HG02763 (cell line): ENCODE data around the gene TTC1.

Source experiments
- ATAC-seq: cut with Tn5 transposase; IDR thresholded peaks from one replicate; pipeline ENCODE4 v1.9.1; 2021; ENCODE audit warnings: mild to moderate bottlenecking, moderate library complexity; ENCODE audit not compliant: unreplicated experiment

The TTC1 gene

DNA sequence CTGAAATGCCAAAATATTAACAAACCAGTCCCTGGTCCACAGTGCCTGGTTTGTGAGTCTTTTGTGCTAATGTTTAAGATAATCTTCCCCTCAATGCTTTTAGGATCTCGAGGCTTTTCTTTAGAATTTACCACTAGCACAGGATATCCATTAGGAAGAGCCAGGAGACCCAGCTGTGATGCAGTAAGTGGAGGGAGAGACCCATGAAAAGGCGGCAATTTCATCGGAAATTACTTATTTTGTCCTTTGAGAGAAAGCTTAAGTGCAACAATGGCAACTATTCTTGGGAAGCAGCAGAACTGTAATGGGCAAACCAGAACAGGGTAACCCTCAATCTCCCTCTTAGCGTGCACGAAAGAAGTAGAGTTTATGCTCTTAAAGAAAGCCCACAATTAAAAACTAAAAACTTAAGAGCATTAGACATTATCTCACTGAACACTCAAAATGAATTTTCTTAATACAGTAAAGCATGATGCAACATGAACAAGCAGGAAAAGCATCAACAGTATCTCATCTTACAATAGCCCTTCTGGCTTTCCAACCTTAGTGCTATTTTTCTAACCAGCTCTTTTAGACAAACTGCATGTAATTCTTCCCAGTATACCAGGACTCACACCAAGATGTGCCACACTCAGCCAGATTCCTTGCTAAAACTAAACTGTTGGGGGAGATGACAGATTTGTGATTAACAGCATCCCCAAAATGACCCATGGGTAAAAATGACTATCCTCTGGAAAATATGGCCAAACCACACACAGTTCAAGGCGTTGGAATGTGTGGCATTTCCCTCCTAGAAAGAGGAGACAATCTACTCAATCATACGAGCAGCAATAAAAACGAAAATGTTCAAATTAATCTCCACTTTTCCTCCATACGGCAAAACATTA, 73.9 kb downstream of the TTC1 start:
- ATAC-seq = no peak

DNA sequence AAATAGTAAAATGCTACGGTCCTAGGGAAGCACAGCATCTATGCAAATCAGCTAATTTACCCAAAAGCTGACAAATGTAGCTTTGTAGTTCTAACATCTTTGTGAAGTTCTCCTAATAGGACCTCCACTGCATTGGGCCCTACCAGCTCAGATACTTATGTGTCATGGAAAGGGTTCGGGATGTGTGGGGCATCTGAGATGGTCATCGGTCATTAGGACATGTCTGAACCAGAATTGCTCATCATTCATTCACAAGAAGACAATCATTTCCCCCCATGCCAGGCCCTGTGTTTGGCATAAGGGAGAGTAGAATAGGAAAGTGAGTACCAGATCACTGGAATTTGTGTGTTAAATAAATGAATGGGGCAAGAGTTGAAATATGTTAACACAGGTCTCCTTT, 74.6 kb downstream of the TTC1 start:
- no peak for ATAC-seq

DNA sequence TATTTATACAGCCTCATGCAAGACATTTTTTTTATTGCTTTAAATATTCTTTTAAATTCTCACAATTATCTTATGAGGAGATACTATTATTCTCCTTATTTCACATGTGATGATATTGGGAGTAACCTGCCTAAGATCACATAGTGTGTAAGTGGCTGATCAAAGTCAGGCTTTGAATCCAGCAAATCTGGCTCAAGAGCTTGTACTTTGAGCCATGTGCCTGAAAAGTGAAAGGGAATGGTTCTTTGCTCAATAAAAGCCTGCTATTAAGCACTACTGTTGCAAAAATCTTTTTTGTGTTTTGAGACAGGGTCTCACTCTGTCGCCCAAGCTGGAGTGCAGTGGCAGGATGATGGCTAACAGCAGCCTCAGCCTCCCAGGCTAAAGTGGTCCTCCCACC, 75.2 kb downstream of the TTC1 start:
- no peak for ATAC-seq

DNA sequence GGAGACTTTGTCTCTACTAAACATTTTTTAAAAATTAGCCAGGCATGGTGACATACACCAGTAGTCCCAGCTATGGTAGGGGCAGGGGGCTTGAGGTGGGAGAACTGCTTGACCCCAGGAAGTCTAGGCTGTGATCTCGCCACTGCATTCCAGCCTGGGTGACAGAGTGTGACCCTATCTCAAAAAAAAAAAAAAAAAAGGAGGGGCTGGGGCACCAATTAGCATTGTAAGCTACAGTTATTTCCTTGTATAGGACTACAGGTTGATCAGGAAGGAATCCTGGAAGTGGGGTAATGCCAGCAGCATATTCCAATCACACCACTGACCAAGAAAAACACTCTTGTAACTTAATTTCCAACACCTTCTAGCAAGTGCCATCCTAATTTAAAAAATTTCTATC, 78.3 kb downstream of the TTC1 start:
- ATAC-seq = no peak

DNA sequence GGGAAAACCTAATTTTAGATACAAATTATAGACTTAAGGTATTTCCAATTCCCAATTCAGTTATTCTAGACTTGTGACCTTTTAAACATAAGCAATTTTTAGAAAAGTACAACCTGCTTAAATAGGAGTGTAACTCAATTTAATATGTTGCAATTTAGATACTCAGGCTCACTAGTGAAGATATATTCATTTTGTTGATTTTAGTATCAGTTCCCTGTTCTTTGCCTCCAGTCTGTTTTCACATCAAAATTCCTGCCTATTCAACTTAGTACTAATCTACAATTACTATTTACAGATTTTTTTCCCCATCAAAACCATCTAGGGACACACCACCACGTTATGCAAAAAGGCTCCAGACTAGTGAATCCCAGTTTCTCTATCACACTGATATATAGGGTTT, 79.9 kb downstream of the TTC1 start:
- ATAC-seq = no peak

DNA sequence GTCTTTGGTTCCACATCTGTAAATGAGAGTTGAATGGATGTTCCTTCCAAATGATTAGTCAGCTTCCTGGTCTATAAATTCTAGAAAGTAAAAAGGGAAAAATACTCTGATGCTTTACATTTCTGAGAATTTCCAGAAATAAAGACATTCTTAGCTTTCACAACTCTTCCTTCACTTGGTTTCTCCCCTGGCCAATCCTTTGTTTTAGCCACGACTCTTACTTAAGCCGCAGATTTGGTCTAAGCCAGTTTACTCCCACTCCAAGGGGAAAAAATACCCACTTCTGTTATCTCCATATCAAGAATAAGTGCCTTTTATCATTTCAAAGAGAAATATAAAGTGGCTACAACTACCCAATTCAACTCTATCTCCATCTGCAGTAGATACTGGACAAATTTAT, 80.6 kb downstream of the TTC1 start:
- no peak for ATAC-seq

DNA sequence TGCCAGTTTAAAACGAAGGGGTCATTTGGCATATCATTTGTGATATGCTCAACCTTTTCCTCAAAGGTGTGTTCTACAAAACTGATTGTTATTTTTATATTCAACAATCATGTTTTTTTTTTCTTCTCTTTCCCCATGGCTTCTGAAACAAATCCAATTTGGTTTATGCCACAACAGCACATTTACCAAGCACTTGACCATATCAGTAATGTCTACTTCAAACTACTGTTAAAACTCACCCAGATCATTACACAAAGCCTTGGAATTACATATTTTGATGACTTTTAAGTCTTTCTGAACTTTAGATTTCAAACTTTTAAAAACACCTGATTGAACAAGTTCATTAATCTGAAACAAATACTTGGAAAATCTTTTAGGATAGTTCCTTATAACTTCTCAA, 81.1 kb downstream of the TTC1 start:
- ATAC-seq = no peak

DNA sequence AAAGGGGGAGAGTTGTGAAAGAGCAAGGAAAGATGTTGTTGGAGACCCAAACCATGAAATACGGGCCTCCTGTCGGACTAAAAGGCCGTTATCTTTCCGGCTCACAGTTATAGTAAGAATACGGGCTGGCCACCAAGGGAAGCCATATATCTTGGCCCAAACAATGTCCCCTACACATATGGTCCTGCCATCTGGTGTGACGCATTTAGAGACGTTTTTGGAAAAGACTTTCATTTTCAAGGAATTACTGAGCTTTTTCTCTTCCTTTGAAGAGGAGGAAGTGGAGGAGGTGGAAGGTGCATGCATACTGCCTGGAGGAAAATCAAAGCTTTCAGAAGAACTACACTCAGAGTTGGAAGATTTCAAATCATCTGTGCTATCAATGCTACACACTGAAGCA, 83.6 kb downstream of the TTC1 start:
- no peak for ATAC-seq

DNA sequence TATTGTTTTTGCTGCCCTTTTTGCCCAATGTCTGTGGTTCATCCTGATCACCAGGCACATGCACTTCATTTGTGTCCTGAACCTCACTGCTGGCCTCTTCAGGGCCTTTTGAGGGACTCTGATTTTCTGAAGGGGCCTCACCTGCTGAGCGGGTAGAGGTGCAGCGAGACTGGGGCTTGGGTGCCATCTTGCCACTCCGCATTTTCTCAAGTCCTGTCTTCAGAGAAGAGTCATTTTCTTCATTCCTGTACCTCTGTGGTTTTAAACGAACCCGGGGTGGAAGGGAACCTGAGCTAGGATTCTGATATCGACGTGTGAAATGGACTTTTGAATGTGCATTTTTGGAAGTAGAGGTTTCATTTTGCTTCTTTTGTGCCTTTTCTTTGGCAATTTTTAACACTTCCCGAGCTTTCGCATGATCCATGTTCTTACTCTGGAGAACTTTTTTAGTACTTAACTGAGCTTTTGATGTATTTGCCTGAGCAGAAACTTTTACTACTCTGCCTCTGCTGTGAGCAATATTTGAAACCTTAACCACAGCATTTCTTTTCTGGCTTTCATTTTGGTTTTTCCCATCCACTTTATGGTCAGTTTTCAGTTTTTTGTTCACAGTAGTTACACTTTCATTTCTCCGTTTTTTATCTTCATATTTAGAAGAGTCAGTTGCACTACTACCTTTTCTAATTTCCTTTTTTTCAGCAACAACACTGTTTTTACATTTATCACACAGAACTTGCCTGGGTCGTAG, 84.2 kb downstream of the TTC1 start:
- ATAC-seq = peak; percentile 74

DNA sequence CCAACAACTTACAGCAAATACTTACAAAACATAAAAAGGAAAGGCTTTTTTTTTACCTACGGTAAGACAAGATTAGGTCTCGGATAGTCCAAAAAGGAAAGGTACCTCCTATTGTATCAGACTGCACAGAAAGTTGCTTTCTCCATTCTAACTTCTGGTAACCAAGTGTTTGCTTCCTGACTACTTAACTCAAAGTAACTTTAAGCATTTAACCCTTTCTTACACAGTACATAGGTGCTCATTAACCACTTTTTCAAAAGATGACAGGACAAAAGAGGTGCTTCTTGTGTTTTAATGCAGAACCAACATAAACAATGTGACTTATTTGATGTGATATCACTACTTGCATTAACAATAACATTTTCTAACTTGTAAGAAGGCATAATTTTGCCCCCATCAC, 87.2 kb downstream of the TTC1 start:
- no peak for ATAC-seq

DNA sequence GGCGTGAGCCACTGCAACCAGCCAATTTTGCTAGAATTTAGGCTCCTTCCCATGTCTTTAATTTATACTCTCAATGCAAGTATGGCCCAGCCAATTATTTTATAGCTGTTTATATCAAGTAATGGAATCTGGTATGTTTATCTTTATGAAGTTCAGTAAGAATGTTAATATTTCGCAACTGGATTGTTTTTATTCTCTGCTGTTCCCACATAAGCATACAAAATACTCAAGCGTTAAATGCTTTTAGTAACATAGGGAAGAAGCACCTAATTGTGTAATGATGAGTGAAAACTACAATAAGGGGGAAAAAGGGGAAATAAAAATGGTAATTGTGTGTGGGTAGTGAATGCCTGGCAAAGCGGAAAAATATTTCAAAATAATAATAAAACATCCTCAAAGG, 89.1 kb downstream of the TTC1 start:
- no peak for ATAC-seq

DNA sequence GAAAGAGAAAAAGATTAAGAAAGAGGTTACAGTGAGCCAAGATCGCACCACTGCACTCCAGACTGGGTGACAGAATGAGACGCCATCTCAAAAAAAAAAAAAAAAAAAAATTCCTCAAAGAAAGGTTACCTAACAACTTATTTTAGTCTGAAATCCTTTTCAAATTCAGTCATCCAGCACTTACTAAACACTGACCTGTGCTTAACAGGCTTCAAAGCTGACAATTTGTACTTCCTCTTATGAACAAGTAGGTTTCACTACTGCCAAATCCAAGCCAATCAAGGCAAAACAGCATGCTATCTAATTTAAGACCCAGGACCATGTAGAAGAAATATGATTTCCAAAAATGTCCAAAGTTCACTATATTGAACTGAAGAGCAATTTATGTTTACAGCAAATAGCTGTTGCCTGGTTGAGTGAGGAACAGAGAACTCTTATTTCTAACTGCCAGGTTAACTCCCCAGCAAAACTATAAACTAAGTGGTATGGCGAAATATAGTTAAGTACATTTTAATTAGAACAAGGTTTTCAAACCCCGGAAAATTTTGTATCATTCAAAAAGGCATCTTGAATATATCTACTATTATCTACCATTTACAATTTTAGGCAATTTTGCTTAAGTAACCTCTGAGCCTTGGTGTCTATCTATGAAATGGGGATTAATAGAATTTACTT, 96.9 kb downstream of the TTC1 start:
- ATAC-seq = peak; percentile 82

DNA sequence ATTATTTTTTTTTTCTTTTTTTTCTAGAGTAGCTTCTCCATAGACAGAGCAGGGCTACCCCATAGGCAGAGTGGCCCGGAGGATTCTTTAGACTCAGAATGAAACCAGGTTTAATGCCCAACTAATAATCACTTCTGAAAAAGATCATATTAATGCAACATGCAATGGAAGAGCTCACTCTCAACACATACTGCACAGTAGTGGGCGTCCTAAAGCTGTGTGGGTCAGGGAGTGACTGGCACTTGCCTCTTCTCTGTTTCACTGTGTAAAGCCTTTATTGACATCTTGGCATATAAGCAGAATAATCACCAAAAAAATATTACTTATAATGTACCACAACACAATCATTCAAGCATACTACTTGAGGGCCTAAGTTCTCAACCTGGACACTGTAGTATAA, 99.2 kb downstream of the TTC1 start:
- no peak for ATAC-seq
